ENCODE measurements around the gene MICALL1.
"Not testable (repeated sequence)": the region's sequence is repeated elsewhere in the genome, so short reads cannot be mapped to it uniquely, and the experiment has no call there.

Gene MICALL1

DNA sequence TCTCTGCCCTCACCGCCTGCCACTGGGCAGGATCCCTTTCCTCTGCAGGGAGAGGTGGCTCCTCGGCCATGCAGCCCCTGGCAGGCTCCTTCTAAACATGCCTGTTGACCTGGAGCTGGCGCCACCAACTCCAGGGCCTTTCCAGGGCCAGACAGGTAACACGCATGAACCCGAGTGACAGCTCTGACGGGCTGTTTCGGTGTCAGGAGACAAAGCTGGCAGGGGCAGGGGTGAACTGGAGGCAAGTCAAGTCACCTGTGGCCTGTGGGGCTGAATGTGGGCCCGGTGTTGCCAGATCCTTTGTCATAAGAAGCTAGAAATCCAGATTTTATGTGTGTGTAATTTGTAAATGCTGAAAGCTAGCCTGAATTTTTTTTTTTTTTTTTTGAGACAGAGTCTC is 36.0 kb downstream of the MICALL1 start:
- TF ChIP-seq POLR2AphosphoS5 (IDR thresholded peaks at IDR 0.05; ENCODE audit: low read depth), result no peak
- no peak for TF ChIP-seq SPI1 (IDR thresholded peaks at IDR 0.05; ENCODE audit: borderline replicate concordance, low read depth)
- TF ChIP-seq, protein P1, sequence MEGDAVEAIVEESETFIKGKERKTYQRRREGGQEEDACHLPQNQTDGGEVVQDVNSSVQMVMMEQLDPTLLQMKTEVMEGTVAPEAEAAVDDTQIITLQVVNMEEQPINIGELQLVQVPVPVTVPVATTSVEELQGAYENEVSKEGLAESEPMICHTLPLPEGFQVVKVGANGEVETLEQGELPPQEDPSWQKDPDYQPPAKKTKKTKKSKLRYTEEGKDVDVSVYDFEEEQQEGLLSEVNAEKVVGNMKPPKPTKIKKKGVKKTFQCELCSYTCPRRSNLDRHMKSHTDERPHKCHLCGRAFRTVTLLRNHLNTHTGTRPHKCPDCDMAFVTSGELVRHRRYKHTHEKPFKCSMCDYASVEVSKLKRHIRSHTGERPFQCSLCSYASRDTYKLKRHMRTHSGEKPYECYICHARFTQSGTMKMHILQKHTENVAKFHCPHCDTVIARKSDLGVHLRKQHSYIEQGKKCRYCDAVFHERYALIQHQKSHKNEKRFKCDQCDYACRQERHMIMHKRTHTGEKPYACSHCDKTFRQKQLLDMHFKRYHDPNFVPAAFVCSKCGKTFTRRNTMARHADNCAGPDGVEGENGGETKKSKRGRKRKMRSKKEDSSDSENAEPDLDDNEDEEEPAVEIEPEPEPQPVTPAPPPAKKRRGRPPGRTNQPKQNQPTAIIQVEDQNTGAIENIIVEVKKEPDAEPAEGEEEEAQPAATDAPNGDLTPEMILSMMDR (IDR thresholded peaks at IDR 0.05; ENCODE audit: insufficient read depth, low read length), result no peak
- no peak for TF ChIP-seq GABPA (IDR thresholded peaks at IDR 0.05; ENCODE audit: low read depth)
- TF ChIP-seq, protein P2, sequence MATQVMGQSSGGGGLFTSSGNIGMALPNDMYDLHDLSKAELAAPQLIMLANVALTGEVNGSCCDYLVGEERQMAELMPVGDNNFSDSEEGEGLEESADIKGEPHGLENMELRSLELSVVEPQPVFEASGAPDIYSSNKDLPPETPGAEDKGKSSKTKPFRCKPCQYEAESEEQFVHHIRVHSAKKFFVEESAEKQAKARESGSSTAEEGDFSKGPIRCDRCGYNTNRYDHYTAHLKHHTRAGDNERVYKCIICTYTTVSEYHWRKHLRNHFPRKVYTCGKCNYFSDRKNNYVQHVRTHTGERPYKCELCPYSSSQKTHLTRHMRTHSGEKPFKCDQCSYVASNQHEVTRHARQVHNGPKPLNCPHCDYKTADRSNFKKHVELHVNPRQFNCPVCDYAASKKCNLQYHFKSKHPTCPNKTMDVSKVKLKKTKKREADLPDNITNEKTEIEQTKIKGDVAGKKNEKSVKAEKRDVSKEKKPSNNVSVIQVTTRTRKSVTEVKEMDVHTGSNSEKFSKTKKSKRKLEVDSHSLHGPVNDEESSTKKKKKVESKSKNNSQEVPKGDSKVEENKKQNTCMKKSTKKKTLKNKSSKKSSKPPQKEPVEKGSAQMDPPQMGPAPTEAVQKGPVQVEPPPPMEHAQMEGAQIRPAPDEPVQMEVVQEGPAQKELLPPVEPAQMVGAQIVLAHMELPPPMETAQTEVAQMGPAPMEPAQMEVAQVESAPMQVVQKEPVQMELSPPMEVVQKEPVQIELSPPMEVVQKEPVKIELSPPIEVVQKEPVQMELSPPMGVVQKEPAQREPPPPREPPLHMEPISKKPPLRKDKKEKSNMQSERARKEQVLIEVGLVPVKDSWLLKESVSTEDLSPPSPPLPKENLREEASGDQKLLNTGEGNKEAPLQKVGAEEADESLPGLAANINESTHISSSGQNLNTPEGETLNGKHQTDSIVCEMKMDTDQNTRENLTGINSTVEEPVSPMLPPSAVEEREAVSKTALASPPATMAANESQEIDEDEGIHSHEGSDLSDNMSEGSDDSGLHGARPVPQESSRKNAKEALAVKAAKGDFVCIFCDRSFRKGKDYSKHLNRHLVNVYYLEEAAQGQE (IDR thresholded peaks at IDR 0.05; ENCODE audit: insufficient replicate concordance, low read depth), result no peak
- no peak for DNase-seq (ENCODE audit: low read depth in 1 of 2, low spot score in 1 of 2)
- no peak overlapping the region for H3K4me3 ChIP-seq (replicated peaks; ENCODE audit: insufficient read depth, low read length)

DNA sequence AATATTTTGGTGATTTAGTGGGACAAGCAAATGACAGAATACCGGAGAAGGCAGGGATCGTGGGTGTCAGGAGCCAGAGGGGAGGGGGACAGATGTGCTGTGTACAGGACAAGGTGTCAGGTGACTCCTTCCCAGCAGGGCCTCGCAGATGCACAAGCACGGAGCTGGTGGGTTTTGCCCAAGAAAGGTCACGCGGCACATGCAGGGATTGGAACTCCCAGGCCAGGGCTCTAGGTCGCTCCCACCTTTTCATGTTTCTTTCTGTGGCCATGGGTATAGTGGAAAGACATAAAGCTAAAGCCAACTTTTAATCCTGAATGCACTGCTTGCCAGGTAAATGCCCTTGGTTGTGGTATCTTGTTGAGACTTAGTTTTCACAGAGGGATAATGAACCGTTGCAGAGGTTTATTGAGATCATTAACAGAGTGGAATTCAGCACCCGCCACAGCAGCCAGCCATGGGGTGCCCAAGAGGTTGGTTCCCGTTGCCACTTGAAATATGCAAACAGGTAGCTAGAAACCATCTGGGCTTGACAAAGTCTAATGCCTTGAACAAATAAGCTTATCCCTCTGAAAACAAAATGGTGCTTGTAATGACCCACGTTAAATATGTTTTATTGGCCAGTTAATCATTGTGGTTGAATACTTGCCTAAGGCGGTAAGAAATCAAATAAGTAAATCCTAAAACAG is 37.2 kb downstream of the MICALL1 start:
- TF ChIP-seq, protein P1 (IDR thresholded peaks at IDR 0.05; ENCODE audit: insufficient read depth, low read length), result no peak
- TF ChIP-seq, protein P2 (IDR thresholded peaks at IDR 0.05; ENCODE audit: insufficient replicate concordance, low read depth), result no peak
- TF ChIP-seq POLR2AphosphoS5 (IDR thresholded peaks at IDR 0.05; ENCODE audit: low read depth) (no peak), GABPA (IDR thresholded peaks at IDR 0.05; ENCODE audit: low read depth) (no peak), SPI1 (IDR thresholded peaks at IDR 0.05; ENCODE audit: borderline replicate concordance, low read depth) (no peak)
- Histone ChIP-seq H3K27me3 (ENCODE audit: insufficient read depth, poor library complexity, severe bottlenecking) (no peaks in the 10 kb centered on the region), H3K27ac (replicated peaks) (no peak overlapping the region), H3K4me3 (replicated peaks; ENCODE audit: insufficient read depth, low read length) (no peak overlapping the region)
- DNase-seq (ENCODE audit: low read depth in 1 of 2, low spot score in 1 of 2), result no peak

More for the DNA sequence above, 36.0 kb downstream of the MICALL1 start:
- H3K27me3 ChIP-seq (ENCODE audit: insufficient read depth, poor library complexity, severe bottlenecking), result no peaks in the 10 kb centered on the region
- H3K27ac ChIP-seq (replicated peaks), result no peak overlapping the region

DNA sequence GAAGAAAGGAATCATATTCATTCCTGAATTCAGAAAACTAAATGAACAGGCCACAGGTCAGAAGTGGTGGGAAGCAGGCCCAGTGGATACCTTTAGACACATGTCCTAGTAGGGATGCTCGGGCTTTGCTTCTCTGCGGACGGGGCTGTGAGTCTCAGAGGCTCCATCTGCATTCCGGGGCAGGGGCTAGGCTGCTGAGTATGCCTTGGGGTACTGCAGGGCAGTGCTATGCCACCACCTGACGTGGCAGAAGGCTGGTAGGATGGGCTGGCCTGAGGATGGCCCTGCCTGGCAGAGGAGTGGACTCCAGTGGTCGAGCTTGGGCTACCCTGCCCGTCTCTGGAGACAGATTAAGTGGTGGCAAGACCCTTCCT is 37.7 kb downstream of the MICALL1 start:
- H3K27ac ChIP-seq (replicated peaks), result no peak overlapping the region
- TF ChIP-seq GABPA (IDR thresholded peaks at IDR 0.05; ENCODE audit: low read depth), result no peak
- no peak for TF ChIP-seq POLR2AphosphoS5 (IDR thresholded peaks at IDR 0.05; ENCODE audit: low read depth)
- TF ChIP-seq, protein P2 (IDR thresholded peaks at IDR 0.05; ENCODE audit: insufficient replicate concordance, low read depth), result no peak
- TF ChIP-seq, protein P1 (IDR thresholded peaks at IDR 0.05; ENCODE audit: insufficient read depth, low read length), result no peak
- no peak for TF ChIP-seq SPI1 (IDR thresholded peaks at IDR 0.05; ENCODE audit: borderline replicate concordance, low read depth)
- H3K27me3 ChIP-seq (ENCODE audit: insufficient read depth, poor library complexity, severe bottlenecking), result no peaks in the 10 kb centered on the region
- no peak for DNase-seq (ENCODE audit: low read depth in 1 of 2, low spot score in 1 of 2)
- H3K4me3 ChIP-seq (replicated peaks; ENCODE audit: insufficient read depth, low read length), result no peak overlapping the region

DNA sequence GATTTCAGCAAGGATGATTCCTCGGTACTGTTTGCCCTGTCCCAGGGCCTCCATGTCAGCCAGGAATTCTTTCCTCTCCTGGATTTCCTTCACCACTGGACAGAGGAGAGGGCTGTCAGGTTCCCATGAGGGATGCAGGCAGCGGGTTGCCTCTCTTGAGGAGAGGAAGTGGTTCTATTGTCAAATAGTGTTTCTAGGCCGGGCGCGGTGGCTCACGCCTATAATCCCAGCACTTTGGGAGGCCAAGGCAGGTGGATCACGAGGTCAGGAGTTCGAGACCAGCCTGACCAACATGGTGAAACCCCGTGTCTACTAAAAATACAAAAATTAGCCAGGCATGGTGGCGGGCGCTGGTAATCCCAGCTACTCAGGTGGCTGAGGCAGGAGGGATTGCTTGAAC is 38.3 kb downstream of the MICALL1 start:
- DNase-seq (ENCODE audit: low read depth in 1 of 2, low spot score in 1 of 2); H3K27ac ChIP-seq (replicated peaks); H3K4me3 ChIP-seq (replicated peaks; ENCODE audit: insufficient read depth, low read length); H3K27me3 ChIP-seq (ENCODE audit: insufficient read depth, poor library complexity, severe bottlenecking): not testable (repeated sequence)

DNA sequence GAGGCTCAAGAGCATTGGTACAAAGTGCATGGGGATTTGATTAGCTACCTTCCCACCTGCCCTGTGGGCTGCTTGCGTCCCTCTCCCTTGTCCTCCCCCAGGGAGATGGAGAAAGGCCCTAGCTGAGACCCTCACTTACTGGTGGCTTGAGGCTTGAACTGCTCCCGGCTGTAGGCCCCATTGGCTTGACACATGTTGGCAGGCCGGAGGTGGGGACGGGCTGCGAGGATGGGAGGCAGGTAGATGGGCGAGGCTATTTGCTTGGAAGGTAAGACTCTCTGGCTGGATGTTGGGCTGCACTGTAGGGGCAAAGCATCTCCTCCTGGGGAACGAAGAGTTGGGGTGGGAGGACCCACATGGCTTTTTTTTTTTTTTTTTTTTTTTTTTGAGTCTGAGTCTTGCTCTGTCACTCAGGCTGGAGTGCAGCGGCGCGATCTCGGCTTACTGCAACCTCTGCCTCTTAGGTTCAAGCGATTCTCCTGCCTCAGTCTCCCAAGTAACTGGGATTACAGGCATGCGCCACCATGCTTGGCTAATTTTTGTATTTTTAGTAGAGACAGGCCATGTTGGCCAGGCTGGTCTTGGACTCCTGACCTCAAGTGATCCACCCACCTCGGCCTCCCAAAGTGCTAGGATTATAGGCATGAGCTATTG is 41.2 kb downstream of the MICALL1 start:
- H3K27me3 ChIP-seq (ENCODE audit: insufficient read depth, poor library complexity, severe bottlenecking); DNase-seq (ENCODE audit: low read depth in 1 of 2, low spot score in 1 of 2); H3K27ac ChIP-seq (replicated peaks); H3K4me3 ChIP-seq (replicated peaks; ENCODE audit: insufficient read depth, low read length): not testable (repeated sequence)

Data from HL-60 (cell line).